ENCODE data around the gene ACAT2. TPM values are rescaled to one million over a fixed set of nuclear protein-coding genes. Genes with fewer than 3 reads are reported as not detected.
"Not testable (repeated sequence)": the region's sequence is repeated elsewhere in the genome, so short reads cannot be mapped to it uniquely, and the experiment has no call there.

The ACAT2 gene
- polyA plus RNA-seq, 4 donors = 12.2 to 55.0 (median 21.6) TPM

DNA sequence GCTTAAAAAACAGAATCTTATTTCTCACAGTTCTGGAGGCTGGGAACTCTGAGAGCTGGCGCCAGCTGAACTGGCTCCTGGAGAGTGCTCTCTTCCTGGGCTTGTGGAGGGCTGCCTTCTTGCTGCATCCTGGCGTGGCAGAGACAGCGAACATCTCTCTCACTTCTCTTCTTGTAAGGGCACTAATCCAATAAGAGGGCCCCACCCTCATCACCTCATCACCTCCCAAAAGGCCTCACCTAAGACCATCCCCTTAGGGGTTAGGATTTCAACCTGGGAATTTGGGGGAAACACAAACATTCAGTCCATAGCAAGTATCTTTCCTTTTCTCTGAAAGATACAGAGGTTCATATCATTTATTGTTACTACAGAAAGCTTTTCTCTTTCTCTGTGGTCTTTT lies 62.1 kb downstream of the ACAT2 start:
- Histone ChIP-seq H3K27ac (ENCODE audit: low read depth in 1 of 3, low read length in 2 of 3) (no peak overlapping the region), H3K4me3 (ENCODE audit: low read depth in 1 of 3, low read length in 3 of 3) (no peak overlapping the region), H3K36me3 (ENCODE audit: control insufficient read depth in 3 of 3, insufficient read depth in 2 of 3, low read depth in 1 of 3, low read length in 3 of 3) (no peaks in the 10 kb centered on the region), H3K27me3 (ENCODE audit: control insufficient read depth in 3 of 3, insufficient read depth in 3 of 3, low read length in 3 of 3) (peaks cover 0 to 2% (median 2%) of the 10 kb centered on the region in 3 donors), H3K9me3 (ENCODE audit: control insufficient read depth in 2 of 2, insufficient read depth in 1 of 2, low read depth in 1 of 2, low read length in 1 of 2) (no peaks in the 10 kb centered on the region), H3K4me1 (ENCODE audit: control insufficient read depth in 3 of 3, insufficient read depth in 2 of 3, low read depth in 1 of 3, low read length in 2 of 3) (no peaks in the 10 kb centered on the region)
- FAIRE-seq = no peak
- DNase-seq = no peak
- WGBS, 3 donors = 93 to 98% (median 94%) methylated on average over 3 of the region's 3 CpGs

DNA sequence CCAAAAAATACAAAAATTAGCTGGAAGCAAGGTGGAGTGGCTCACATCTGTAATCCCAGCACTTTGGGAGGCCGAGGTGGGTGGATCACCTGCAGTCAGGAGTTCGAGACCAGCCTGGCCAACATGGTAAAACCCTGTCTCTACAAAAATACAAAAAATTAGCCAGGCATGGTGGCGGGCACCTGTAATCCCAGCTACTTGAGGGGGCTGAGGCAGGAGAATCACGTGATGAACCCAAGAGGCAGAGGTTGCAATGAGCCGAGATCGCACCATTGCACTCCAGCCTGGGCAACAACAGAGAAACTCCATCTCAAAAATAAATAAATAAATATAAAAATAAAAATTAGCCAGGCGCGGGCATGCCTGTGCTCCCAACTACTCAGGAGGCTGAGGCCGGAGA lies 62.8 kb downstream of the ACAT2 start:
- DNase-seq; H3K36me3 ChIP-seq (ENCODE audit: control insufficient read depth in 3 of 3, insufficient read depth in 2 of 3, low read depth in 1 of 3, low read length in 3 of 3); FAIRE-seq; H3K27me3 ChIP-seq (ENCODE audit: control insufficient read depth in 3 of 3, insufficient read depth in 3 of 3, low read length in 3 of 3); H3K9me3 ChIP-seq (ENCODE audit: control insufficient read depth in 2 of 2, insufficient read depth in 1 of 2, low read depth in 1 of 2, low read length in 1 of 2); H3K4me1 ChIP-seq (ENCODE audit: control insufficient read depth in 3 of 3, insufficient read depth in 2 of 3, low read depth in 1 of 3, low read length in 2 of 3); H3K4me3 ChIP-seq (ENCODE audit: low read depth in 1 of 3, low read length in 3 of 3); H3K27ac ChIP-seq (ENCODE audit: low read depth in 1 of 3, low read length in 2 of 3): not testable (repeated sequence)
- 92 to 97% (median 94%) methylated on average over 9 of the region's 9 CpGs for WGBS, 3 donors

DNA sequence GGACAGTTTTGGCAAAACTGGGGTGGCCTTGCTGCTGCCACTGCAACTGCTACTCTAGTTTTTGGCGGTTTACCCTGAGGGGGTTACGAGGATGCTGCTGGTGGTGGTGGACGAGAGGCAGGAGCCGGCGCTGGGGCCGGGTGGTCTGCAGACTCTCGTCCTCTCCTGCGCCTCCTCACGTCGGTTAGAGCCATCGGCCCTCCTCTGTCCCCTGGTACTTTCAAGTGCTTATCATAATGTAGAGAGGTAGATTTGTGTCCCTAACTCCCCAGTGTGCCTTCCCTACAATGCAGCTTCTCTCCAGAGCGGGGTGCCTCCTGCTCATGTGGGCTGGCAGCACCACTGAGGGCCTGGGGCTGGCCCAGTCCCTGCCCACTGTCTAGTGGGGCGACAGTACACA lies 64.2 kb downstream of the ACAT2 start:
- no peak for DNase-seq
- peaks cover 0 to 2% (median 0%) of the 10 kb centered on the region in 3 donors for H3K4me1 ChIP-seq (ENCODE audit: control insufficient read depth in 3 of 3, insufficient read depth in 2 of 3, low read depth in 1 of 3, low read length in 2 of 3)

DNA sequence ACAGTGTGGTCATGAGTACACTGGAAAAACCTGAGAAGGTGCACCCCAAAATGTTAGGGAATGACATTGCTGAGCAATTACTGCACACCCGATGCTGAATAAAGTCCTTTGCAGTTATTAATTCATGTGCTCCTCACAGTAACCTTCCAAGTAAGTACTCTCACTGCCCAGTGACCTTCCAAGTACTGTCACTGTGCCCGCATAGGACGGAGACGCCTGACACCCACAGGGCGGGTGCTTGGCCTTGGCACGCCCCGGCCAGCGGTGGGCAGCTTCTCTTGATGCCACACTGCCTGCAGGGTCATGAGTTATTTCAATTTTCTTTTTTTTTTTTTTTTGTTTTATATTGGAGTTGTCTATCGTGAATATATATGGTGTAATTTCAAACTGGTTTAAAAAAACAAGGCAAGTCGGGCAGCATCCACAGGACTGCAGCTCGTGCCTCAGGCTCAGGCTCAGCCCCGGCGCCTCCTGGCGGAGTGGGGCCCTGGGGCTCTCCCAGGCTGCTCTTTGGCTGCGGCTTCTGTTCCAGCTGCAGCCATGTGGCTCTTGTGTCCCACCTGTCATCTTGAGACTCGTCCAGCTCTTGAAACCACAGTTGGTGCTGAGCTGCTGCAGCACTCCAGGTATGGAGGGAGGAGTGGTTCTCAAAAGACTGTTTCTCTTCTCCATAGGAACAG lies 65.3 kb downstream of the ACAT2 start:
- WGBS, 3 donors = 76 to 87% (median 84%) methylated on average over 16 of the region's 16 CpGs
- Histone ChIP-seq H3K27ac (ENCODE audit: low read depth in 1 of 3, low read length in 2 of 3) (no peak overlapping the region), H3K9me3 (ENCODE audit: control insufficient read depth in 2 of 2, insufficient read depth in 1 of 2, low read depth in 1 of 2, low read length in 1 of 2) (no peaks in the 10 kb centered on the region), H3K4me3 (ENCODE audit: low read depth in 1 of 3, low read length in 3 of 3) (no peak overlapping the region), H3K4me1 (ENCODE audit: control insufficient read depth in 3 of 3, insufficient read depth in 2 of 3, low read depth in 1 of 3, low read length in 2 of 3) (peaks cover 0 to 2% (median 0%) of the 10 kb centered on the region in 3 donors), H3K27me3 (ENCODE audit: control insufficient read depth in 3 of 3, insufficient read depth in 3 of 3, low read length in 3 of 3) (peaks cover 0 to 2% (median 0%) of the 10 kb centered on the region in 3 donors), H3K36me3 (ENCODE audit: control insufficient read depth in 3 of 3, insufficient read depth in 2 of 3, low read depth in 1 of 3, low read length in 3 of 3) (no peaks in the 10 kb centered on the region)
- DNase-seq (no peak), FAIRE-seq (no peak)

More for the DNA sequence above, 64.2 kb downstream of the ACAT2 start:
- no peaks in the 10 kb centered on the region for H3K36me3 ChIP-seq (ENCODE audit: control insufficient read depth in 3 of 3, insufficient read depth in 2 of 3, low read depth in 1 of 3, low read length in 3 of 3)
- FAIRE-seq = no peak
- H3K9me3 ChIP-seq (ENCODE audit: control insufficient read depth in 2 of 2, insufficient read depth in 1 of 2, low read depth in 1 of 2, low read length in 1 of 2) = no peaks in the 10 kb centered on the region
- WGBS, 3 donors = 94 to 97% (median 96%) methylated on average over 13 of the region's 13 CpGs
- no peak overlapping the region for H3K27ac ChIP-seq (ENCODE audit: low read depth in 1 of 3, low read length in 2 of 3)
- H3K4me3 ChIP-seq (ENCODE audit: low read depth in 1 of 3, low read length in 3 of 3) = no peak overlapping the region
- H3K27me3 ChIP-seq (ENCODE audit: control insufficient read depth in 3 of 3, insufficient read depth in 3 of 3, low read length in 3 of 3) = peaks cover 0 to 2% (median 0%) of the 10 kb centered on the region in 3 donors

DNA sequence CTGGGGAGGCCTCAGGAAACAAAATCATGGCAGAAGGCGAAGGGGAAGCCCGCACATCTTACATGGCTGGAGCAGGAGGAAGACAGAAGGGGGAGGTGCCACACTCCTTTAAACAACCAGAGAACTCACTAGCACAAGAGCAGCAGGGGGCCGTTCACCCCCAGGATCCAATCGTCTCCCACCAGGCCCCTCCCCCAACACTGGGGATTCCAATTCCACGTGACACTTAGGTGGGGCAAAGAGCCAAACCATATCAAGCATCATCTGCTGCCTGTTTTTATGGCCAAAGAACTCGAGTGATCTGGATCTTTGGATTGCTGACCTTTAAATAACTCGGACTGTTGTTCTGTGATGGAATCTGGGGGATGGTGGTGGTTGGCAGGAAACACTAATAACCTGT lies 66.2 kb downstream of the ACAT2 start:
- FAIRE-seq (no peak), DNase-seq (no peak)
- no peak overlapping the region for H3K4me3 ChIP-seq (ENCODE audit: low read depth in 1 of 3, low read length in 3 of 3)
- WGBS, 3 donors = 35 to 57% (median 48%) methylated on average over 7 of the region's 7 CpGs
- no peaks in the 10 kb centered on the region for H3K9me3 ChIP-seq (ENCODE audit: control insufficient read depth in 2 of 2, insufficient read depth in 1 of 2, low read depth in 1 of 2, low read length in 1 of 2)
- H3K36me3 ChIP-seq (ENCODE audit: control insufficient read depth in 3 of 3, insufficient read depth in 2 of 3, low read depth in 1 of 3, low read length in 3 of 3) = no peaks in the 10 kb centered on the region
- H3K4me1 ChIP-seq (ENCODE audit: control insufficient read depth in 3 of 3, insufficient read depth in 2 of 3, low read depth in 1 of 3, low read length in 2 of 3) = peaks cover 0 to 2% (median 0%) of the 10 kb centered on the region in 3 donors
- no peak overlapping the region for H3K27ac ChIP-seq (ENCODE audit: low read depth in 1 of 3, low read length in 2 of 3)
- H3K27me3 ChIP-seq (ENCODE audit: control insufficient read depth in 3 of 3, insufficient read depth in 3 of 3, low read length in 3 of 3) = peaks cover 0 to 2% (median 0%) of the 10 kb centered on the region in 3 donors

Other genes starting within 250 kb of the ACAT2 start
- 100 to 1,000 TPM in 3 of 4 donors, 10 to 100 TPM in 1; 81.6 to 250 (median 140) TPM for gene SOD2, start 68.8 kb upstream of the ACAT2 start, polyA plus RNA-seq
- 100 to 1,000 TPM in 1 of 4 donors, 10 to 100 TPM in 3; 57.6 to 102 (median 76.7) TPM for gene WTAP, start 34.5 kb upstream of the ACAT2 start, polyA plus RNA-seq
- 100 to 1,000 TPM in 2 of 4 donors, 10 to 100 TPM in 2; 67.8 to 215 (median 89.8) TPM for gene TCP1, start 27.6 kb downstream of the ACAT2 start, polyA plus RNA-seq
- gene MRPL18, start 28.4 kb downstream of the ACAT2 start, polyA plus RNA-seq = 10 to 100 TPM; 74.8 to 83.3 (median 78.0) TPM
- gene PNLDC1, start 38.2 kb downstream of the ACAT2 start, polyA plus RNA-seq = under 1 TPM in 2 of 4 donors, not detected in 2; 0.04 to 0.16 TPM
- gene MAS1, start 128.9 kb downstream of the ACAT2 start, polyA plus RNA-seq = under 1 TPM in 1 of 4 donors, not detected in 3; under 0.01 TPM
- 100 to 1,000 TPM in 1 of 4 donors, 10 to 100 TPM in 1, 1 to 10 TPM in 2; 4.9 to 111 (median 14.7) TPM for gene IGF2R, start 207.0 kb downstream of the ACAT2 start, polyA plus RNA-seq

All from small intestine (tissue), 7 donors.